GM12874 (cell line): ENCODE results near the gene LIG3.

ENCODE experiments used
- TF ChIP-seq, protein P1 (sequence below): IDR thresholded peaks from 2 replicates; pipeline ENCODE4 v1.5.1; 2011; ENCODE audit warnings: low read depth, mild to moderate bottlenecking, control low read depth, low read length, moderate library complexity; ENCODE audit not compliant: insufficient read depth

LIG3 gene

DNA sequence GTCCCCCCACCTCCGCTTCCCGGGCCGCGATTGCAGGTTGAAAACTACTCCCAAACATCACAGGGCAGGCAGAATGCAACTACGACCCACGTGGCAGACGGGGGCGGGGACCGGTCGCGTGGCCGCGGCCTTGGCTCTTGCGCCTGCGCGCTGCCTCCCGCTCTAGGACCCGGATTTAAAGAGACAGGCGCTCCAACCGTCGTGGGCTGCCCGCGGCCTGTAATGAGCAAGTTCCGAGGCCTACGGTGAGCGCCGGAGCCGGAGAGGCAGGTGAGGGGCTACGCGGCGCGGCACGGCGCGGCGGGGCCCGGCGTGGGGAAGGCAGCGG lies at the start of gene LIG3:
Gene LIG3, plus strand, starts transcription at position 160 of the 328 bp plus-strand sequence. CDS start 2,494 bp downstream, outside the sequence.
- TF ChIP-seq, protein P1, sequence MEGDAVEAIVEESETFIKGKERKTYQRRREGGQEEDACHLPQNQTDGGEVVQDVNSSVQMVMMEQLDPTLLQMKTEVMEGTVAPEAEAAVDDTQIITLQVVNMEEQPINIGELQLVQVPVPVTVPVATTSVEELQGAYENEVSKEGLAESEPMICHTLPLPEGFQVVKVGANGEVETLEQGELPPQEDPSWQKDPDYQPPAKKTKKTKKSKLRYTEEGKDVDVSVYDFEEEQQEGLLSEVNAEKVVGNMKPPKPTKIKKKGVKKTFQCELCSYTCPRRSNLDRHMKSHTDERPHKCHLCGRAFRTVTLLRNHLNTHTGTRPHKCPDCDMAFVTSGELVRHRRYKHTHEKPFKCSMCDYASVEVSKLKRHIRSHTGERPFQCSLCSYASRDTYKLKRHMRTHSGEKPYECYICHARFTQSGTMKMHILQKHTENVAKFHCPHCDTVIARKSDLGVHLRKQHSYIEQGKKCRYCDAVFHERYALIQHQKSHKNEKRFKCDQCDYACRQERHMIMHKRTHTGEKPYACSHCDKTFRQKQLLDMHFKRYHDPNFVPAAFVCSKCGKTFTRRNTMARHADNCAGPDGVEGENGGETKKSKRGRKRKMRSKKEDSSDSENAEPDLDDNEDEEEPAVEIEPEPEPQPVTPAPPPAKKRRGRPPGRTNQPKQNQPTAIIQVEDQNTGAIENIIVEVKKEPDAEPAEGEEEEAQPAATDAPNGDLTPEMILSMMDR = no peak

DNA sequence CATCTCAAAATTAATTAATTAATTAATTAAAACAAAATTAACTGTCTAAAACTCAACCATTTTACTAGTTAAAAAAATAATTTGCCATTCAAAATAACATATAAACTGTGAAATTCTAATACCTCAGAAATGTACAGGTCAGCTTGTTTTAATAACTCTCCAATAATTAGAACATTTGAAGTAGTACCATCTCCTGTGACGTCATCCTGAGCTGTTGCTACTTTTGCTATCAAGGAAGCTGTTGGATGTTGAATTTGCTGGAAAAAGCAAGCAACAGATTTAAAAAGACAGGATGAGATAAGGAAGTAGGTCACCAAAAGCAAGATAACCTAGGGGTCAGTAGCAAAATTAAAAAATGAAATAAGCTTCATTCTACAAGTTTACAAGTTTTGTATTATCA lies 21.9 kb upstream of the LIG3 start:
- TF ChIP-seq, protein P1 = no peak

DNA sequence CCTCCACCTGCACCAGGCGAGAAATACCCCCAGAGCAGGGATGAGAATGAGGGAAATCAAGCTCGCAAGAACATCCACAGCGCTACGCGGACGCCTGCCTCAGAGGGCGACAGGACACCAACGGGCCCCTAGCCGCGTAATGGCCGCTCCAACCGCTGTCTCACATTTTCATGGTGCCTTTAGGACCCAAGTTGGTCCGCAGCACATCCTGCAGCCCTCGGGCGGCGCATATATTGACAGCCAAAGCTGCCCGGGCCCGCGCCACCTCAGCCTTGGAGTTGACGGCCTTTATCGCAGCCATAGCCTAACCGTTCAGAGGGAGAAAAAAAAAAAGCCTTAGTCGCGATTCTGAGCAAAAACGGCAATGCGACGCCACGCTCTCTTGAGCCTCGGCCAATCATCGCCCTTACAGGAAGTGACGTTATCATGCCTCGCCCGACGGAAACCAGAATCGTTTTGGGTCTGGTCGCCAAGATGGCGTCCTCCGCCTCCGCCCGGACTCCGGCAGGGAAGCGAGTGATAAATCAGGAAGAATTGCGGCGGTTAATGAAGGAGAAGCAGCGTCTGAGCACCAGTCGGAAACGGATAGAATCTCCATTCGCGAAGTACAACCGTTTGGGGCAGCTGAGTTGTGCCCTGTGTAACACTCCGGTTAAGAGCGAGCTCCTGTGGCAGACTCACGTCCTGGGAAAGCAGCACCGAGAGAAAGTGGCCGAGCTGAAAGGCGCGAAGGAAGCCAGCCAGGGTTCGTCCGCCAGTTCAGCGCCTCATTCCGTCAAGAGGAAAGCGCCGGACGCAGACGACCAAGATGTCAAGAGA lies 19.0 kb upstream of the LIG3 start, which contains the start of the genes CCT6B and ZNF830:
Gene CCT6B, minus strand, starts transcription at position 368 of the 819 bp plus-strand sequence. Its CDS starts 67 bp downstream, at position 301.
Gene ZNF830, plus strand, starts transcription at position 448 of the 819 bp plus-strand sequence. Its CDS starts 27 bp downstream, at position 475.
- TF ChIP-seq, protein P1 = no peak

DNA sequence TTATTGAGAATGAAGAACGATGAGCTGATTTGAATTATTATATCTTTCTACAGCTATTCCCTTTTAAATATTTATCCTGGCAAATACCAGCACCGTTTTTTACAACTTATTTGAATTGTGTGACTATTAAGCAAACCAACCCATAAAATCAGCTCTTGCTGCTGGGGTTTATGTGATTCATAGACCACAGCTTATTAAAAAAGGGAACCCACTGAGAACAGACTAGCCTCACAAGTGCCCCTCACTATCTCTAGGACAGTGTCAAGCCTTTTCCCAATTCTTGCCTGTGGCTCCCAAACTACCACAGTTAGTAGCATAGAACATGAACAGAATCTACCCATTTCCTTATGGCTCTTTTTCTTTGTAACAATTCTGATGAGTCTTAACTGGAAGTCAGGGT lies 6.1 kb upstream of the LIG3 start:
- TF ChIP-seq, protein P1 = no peak

DNA sequence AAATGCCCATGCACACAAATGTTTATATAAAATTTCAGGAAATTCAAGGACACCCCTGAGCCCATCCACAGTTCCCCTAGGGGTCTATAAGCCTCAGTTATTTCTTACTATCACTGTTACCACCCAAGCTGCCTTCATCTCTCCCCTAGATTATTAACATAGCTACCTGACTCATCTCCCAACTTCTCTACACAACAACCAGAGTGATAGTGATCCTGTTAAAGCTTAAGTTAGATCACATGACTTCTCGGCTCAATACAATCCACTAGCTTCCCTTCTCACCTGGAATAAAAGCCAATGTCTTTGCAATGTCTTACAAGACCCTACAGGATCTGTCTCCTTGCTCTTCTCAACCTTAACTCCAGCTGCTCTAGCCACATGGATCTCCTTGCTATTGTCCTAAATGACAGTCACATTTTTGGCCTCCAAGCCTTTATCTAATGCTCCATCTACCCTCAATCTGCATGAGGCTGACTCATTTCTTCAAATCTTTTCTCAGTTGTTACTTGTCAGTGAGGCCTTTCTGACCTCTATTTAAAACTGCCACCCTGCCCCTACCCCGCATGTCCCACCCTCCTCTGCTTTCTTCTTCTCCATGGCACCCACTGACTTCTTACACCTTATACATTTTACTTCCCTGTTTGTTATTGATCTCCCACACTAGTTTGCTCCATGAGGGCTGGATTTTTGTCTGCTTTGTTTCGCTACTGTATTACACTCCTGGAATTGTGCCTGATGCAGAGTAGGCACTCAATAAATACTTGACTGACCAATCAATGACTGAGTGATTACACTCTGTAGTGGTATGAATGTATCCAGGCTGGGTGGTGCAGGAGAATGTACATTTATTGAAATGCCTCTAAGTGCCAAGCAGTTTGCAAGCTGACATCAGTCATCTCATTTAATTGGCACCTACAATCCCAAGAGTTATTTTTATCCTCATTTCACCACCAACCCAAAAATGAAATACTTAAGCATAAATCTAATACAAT lies 5.2 kb upstream of the LIG3 start:
- TF ChIP-seq, protein P1 = no peak

DNA sequence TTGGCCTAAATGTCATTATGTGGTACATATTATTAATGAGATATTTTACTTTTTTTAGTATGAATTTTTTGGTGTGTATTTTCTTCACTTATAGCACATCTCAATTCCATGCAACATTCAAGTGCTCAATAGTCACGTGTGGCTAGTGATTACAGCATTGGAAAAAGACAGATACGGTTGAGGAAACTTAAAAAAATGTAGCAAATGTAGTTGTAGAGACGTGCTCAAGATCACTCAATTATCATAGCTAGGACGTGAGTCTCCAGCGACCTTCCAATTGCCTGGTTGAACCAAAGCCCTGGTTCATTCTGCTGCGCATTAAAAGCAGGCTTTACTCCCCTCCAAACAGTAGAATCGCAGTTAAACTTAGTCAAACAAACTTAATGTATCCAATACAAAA lies 1.2 kb upstream of the LIG3 start:
- TF ChIP-seq, protein P1 = no peak
